Smooth muscle cell (in vitro differentiated cells): ENCODE data around the gene PRDM16. TPM values are rescaled to one million over a fixed set of nuclear protein-coding genes. Genes with fewer than 3 reads are reported as not detected.

Experiments
- DNase-seq: peaks from one replicate; lab custom pipeline; 2025; ENCODE audit not compliant: unreplicated experiment; lab: John Stamatoyannopoulos, UW
- H2AFZ ChIP-seq: fragments of 200-600 bp; sonication (generic); 2 replicates; pipeline ENCODE4 v1.6.0; 2016; ENCODE audit warnings: antibody characterized with exemption, low read depth, mild to moderate bottlenecking
- H3F3A ChIP-seq: fragments of 200-600 bp; sonication (generic); 2 replicates; pipeline ENCODE4 v1.6.0; 2017; ENCODE audit warnings: antibody characterized with exemption, low read depth
- H3K27ac ChIP-seq: fragments of 200-600 bp; sonication (generic); 2 replicates; pipeline ENCODE4 v1.5.1; 2016; ENCODE audit warnings: low read depth, mild to moderate bottlenecking
- H3K27me3 ChIP-seq: fragments of 200-600 bp; sonication (generic); 2 replicates; pipeline ENCODE4 v1.6.1; 2016; ENCODE audit warnings: low read depth, mild to moderate bottlenecking
- H3K36me3 ChIP-seq: fragments of 200-600 bp; sonication (generic); 2 replicates; pipeline ENCODE4 v1.5.1; 2016; ENCODE audit warnings: low read depth
- H3K4me1 ChIP-seq: fragments of 200-600 bp; sonication (generic); 2 replicates; pipeline ENCODE4 v1.5.1; 2016; ENCODE audit warnings: low read depth
- H3K4me2 ChIP-seq: fragments of 200-600 bp; sonication (generic); 2 replicates; pipeline ENCODE4 v1.6.0; 2016; ENCODE audit warnings: mild to moderate bottlenecking
- H3K4me3 ChIP-seq: fragments of 200-600 bp; sonication (generic); 2 replicates; pipeline ENCODE4 v1.5.1; 2016; ENCODE audit warnings: mild to moderate bottlenecking
- H3K79me2 ChIP-seq: fragments of 200-600 bp; sonication (generic); 2 replicates; pipeline ENCODE4 v1.6.0; 2016; ENCODE audit warnings: low read depth, mild to moderate bottlenecking
- H3K9ac ChIP-seq: fragments of 200-600 bp; sonication (generic); 2 replicates; pipeline ENCODE4 v1.6.0; 2016; ENCODE audit warnings: low read depth
- H3K9me3 ChIP-seq: fragments of 200-600 bp; sonication (generic); replicated peaks from 2 replicates; pipeline ENCODE4 v1.5.1; 2016; ENCODE audit warnings: low read depth
- H4K20me1 ChIP-seq: fragments of 200-600 bp; sonication (generic); 2 replicates; pipeline ENCODE4 v1.6.0; 2016; ENCODE audit warnings: low read depth
- WGBS: methylation state at CpG from one replicate; pipeline ENCODE4 v1.1.7; 2016; ENCODE audit warnings: low lambda C conversion rate; 5-methylcytosine and 5-hydroxymethylcytosine counted together
- polyA plus RNA-seq: library from polyadenylated mRNA; unstranded; fragments of >200 nt; fragmentation: Nextera tagmentation; extraction: Ambion mirVana; gene quantifications from 2 replicates; pipeline ENCODE4 v1.2.1, GENCODE V29; 2016
- total RNA-seq: library from RNA; depleted of rRNA; stranded (reverse); fragments of >200 nt; gene quantifications from 2 replicates; pipeline ENCODE4 v1.2.3, GENCODE V29; 2014
- TF ChIP-seq, protein P1 (sequence below): fragments of 200-600 bp; sonication (generic); IDR thresholded peaks from 2 replicates; pipeline ENCODE4 v1.5.1; 2017; ENCODE audit warnings: borderline replicate concordance, mild to moderate bottlenecking, antibody characterized with exemption; ENCODE audit not compliant: insufficient read depth, poor library complexity, severe bottlenecking

Gene PRDM16
- total and polyA plus RNA-seq, 2 experiments from 2014 or later = 0.72 to 1.3 TPM

DNA sequence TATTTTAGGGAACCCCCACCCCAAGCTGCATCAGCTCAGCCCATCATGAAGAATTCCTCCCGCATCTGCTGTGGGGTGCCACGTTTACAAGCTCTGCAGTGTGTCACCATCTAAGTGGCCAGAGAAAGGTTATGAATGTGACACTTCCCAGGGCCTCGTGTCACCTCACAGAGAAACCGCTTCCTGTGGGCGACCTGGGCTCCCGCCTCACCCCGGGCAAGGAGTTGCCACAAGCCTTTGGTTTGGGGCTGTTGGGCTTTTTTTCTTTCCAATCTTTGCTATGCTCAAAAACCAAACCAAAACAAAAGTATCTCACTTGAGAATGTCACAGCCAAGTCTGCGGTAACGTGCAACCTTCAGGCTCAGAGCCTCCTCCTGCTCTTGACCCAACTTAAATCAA, 303.3 kb downstream of the PRDM16 start:
- no peak overlapping the region for H3K4me2 ChIP-seq
- no peak overlapping the region for H3K4me3 ChIP-seq
- H3K27ac ChIP-seq = no peak overlapping the region
- no peak for DNase-seq
- no peaks in the 10 kb centered on the region for H4K20me1 ChIP-seq
- no peaks in the 10 kb centered on the region for H3K36me3 ChIP-seq
- no peaks in the 10 kb centered on the region for H3K27me3 ChIP-seq
- H2AFZ ChIP-seq = no peak overlapping the region
- H3K9ac ChIP-seq = no peak overlapping the region
- TF ChIP-seq, protein P1, sequence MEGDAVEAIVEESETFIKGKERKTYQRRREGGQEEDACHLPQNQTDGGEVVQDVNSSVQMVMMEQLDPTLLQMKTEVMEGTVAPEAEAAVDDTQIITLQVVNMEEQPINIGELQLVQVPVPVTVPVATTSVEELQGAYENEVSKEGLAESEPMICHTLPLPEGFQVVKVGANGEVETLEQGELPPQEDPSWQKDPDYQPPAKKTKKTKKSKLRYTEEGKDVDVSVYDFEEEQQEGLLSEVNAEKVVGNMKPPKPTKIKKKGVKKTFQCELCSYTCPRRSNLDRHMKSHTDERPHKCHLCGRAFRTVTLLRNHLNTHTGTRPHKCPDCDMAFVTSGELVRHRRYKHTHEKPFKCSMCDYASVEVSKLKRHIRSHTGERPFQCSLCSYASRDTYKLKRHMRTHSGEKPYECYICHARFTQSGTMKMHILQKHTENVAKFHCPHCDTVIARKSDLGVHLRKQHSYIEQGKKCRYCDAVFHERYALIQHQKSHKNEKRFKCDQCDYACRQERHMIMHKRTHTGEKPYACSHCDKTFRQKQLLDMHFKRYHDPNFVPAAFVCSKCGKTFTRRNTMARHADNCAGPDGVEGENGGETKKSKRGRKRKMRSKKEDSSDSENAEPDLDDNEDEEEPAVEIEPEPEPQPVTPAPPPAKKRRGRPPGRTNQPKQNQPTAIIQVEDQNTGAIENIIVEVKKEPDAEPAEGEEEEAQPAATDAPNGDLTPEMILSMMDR = no peak
- peaks cover 7% of the 10 kb centered on the region for H3F3A ChIP-seq
- no peaks in the 10 kb centered on the region for H3K4me1 ChIP-seq
- no peaks in the 10 kb centered on the region for H3K9me3 ChIP-seq
- WGBS = 87% methylated on average over 9 of the region's 9 CpGs
- H3K79me2 ChIP-seq = no peaks in the 10 kb centered on the region

DNA sequence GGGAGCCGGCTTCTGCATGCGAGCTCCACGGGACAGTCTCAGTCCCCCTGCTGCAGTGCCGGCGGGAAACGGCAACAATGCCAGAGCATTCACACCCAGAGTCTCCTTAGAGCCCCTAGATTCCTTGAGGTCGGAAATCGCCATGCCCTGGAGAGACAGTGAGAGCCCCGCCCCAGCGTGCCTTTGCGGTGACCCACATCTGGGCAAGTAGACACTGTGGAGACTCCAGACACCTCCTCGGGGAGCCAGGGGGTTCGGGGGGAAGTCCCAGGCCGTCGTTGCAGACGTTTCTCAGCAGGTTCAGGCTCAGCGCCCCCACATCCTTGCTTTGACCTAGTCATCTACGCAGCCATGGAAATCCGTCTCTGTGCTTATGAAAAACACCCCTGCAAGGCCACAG, 304.2 kb downstream of the PRDM16 start:
- Histone ChIP-seq H4K20me1 (no peaks in the 10 kb centered on the region), H3K36me3 (no peaks in the 10 kb centered on the region), H3K9ac (no peak overlapping the region), H3K4me1 (no peaks in the 10 kb centered on the region), H3K27ac (no peak overlapping the region), H3K4me2 (no peak overlapping the region), H3K27me3 (no peaks in the 10 kb centered on the region), H3K4me3 (no peak overlapping the region), H3K79me2 (no peaks in the 10 kb centered on the region), H2AFZ (no peak overlapping the region), H3F3A (peaks cover 7% of the 10 kb centered on the region), H3K9me3 (no peaks in the 10 kb centered on the region)
- TF ChIP-seq, protein P1 = no peak
- DNase-seq = no peak
- WGBS = 94% methylated on average over 19 of the region's 19 CpGs

DNA sequence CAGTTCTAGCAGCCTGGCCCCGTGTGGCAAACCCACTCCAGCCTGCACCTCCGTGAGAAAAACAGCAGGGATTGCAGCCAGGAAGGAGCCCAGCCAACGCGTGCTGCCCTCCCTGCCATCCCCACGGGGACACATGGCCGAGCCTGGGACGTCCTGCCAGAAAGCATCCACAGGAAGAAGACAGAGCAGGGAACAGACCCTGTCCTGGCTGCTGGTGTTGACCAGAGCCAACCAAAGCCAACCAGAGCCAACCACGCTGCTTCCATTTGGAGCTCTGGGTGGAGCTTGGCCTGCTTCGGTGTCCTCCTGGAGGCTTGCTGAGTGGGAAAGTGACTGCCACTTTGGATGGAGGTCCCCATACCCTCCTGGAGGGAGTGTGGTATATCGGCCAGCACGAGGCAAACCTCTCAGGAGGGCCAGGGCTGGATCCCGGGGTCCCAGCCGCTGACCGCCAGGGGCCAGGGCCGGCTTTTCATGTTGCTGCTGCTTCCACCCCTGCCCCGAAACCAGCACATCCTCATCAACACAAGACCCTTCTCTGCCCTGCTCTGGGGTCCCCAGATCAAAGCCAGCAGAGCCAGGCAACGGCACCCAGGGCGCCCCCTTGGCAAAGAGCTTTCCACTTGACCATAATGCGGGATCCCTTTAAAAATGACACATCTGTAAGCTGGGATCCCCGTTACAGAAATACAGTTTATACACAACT, 304.9 kb downstream of the PRDM16 start:
- Histone ChIP-seq H3K4me2 (no peak overlapping the region), H3K36me3 (no peaks in the 10 kb centered on the region), H3K9ac (no peak overlapping the region), H3F3A (peaks cover 7% of the 10 kb centered on the region), H3K27ac (no peak overlapping the region), H3K4me1 (no peaks in the 10 kb centered on the region), H2AFZ (no peak overlapping the region), H3K79me2 (no peaks in the 10 kb centered on the region), H3K9me3 (no peaks in the 10 kb centered on the region), H3K27me3 (no peaks in the 10 kb centered on the region), H3K4me3 (no peak overlapping the region), H4K20me1 (no peaks in the 10 kb centered on the region)
- no peak for DNase-seq
- TF ChIP-seq, protein P1 = no peak
- WGBS = 95% methylated on average over 20 of the region's 20 CpGs

DNA sequence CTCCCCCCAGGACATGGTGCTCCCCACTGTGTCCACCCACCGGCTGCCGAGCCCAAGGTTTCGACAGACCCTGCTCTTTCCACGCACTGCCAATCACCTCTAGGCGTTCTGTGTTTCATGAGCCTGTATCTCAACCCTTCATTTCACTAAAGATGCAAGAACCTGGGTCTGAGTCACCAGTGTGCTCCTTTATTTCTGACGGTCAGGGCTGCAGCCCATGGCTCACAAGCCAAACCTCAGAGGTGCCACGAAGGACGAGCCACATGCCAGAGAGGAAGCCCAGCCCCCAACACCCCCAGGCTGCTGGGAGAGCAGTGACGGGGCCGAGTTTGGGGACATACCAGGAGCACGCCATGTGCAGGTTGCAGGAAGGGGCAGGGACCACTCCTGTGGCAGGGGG, 306.2 kb downstream of the PRDM16 start:
- H3K27ac ChIP-seq = no peak overlapping the region
- no peaks in the 10 kb centered on the region for H3K27me3 ChIP-seq
- H3K9me3 ChIP-seq = no peaks in the 10 kb centered on the region
- no peak overlapping the region for H2AFZ ChIP-seq
- H3K4me3 ChIP-seq = no peak overlapping the region
- no peaks in the 10 kb centered on the region for H4K20me1 ChIP-seq
- WGBS = 78% methylated on average over 11 of the region's 11 CpGs
- TF ChIP-seq, protein P1 = no peak
- H3K9ac ChIP-seq = no peak overlapping the region
- H3K4me1 ChIP-seq = no peaks in the 10 kb centered on the region
- no peaks in the 10 kb centered on the region for H3F3A ChIP-seq
- no peak overlapping the region for H3K4me2 ChIP-seq
- H3K79me2 ChIP-seq = no peaks in the 10 kb centered on the region
- no peak for DNase-seq
- no peaks in the 10 kb centered on the region for H3K36me3 ChIP-seq
